HL-60/S4 treated with phorbol 12-myristate 13-acetate at 8.2 ng/mL for 4 days and 3 days (cell line): ENCODE measurements around the gene TMEM52.
"Not testable (repeated sequence)": the region's sequence is repeated elsewhere in the genome, so short reads cannot be mapped to it uniquely, and the experiment has no call there.

Experiments
- in situ Hi-C: fragments of 300-500 bp; cut with MboI; formaldehyde crosslinking; loops from 2 replicates; pipeline ENCODE4 v1.15.0; 2022; ENCODE audit warnings: low sequenced_read_pairs

The TMEM52 gene

GRCh38 chr1:1895456-1896336 is 23.4 kb downstream of the TMEM52 start:
- in situ Hi-C loops: no loop called here

GRCh38 chr1:1895060-1895418 is 24.0 kb downstream of the TMEM52 start:
- in situ Hi-C loops: no loop called here

GRCh38 chr1:1894354-1895059 is 24.6 kb downstream of the TMEM52 start:
- in situ Hi-C loops: no loop called here

- in situ Hi-C loops: no loop called here
Observed at GRCh38 chr1:1893997-1894353, 25.1 kb downstream of the TMEM52 start.

GRCh38 chr1:1893291-1893985 is 25.6 kb downstream of the TMEM52 start:
- in situ Hi-C loops: no loop called here

- in situ Hi-C loops: no loop called here
Observed at GRCh38 chr1:1892763-1893120, 26.3 kb downstream of the TMEM52 start.

- in situ Hi-C loops: no loop called here
Observed at GRCh38 chr1:1892079-1892762, 26.9 kb downstream of the TMEM52 start.

- in situ Hi-C loops: no loop called here
Observed at GRCh38 chr1:1891349-1892078, 27.6 kb downstream of the TMEM52 start.

- in situ Hi-C loops: no loop called here
Observed at GRCh38 chr1:1890506-1891348, 28.4 kb downstream of the TMEM52 start, which contains the start of gene GNB1. TSS of gene GNB1 (minus strand) at chr1:1891087. CDS start at chr1:1825453, 65,634 bp downstream.

GRCh38 chr1:1889847-1890505 is 29.1 kb downstream of the TMEM52 start:
- in situ Hi-C loops: no loop called here

- in situ Hi-C loops: no loop called here
Observed at GRCh38 chr1:1889090-1889750, 29.9 kb downstream of the TMEM52 start.

- in situ Hi-C loops: not testable (repeated sequence)
Observed at GRCh38 chr1:1883890-1884289, 35.2 kb downstream of the TMEM52 start.

GRCh38 chr1:1883092-1883873 is 35.8 kb downstream of the TMEM52 start:
- in situ Hi-C loops: no loop called here

- in situ Hi-C loops: no loop called here
Observed at GRCh38 chr1:1881727-1882126, 37.4 kb downstream of the TMEM52 start.

GRCh38 chr1:1880617-1881312 is 38.3 kb downstream of the TMEM52 start:
- in situ Hi-C loops: no loop called here

- in situ Hi-C loops: no loop called here
Observed at GRCh38 chr1:1879942-1880341, 39.1 kb downstream of the TMEM52 start.

GRCh38 chr1:1877865-1878436 is 41.1 kb downstream of the TMEM52 start:
- in situ Hi-C loops: no loop called here
